Caco-2 (cell line): ENCODE results near the gene GALK2. TPM values are rescaled to one million over a fixed set of nuclear protein-coding genes. Genes with fewer than 3 reads are reported as not detected.

ENCODE experiments used
- BruUV-seq: library from RNA; stranded (reverse); fragments of 400-500 nt; replicated peaks from 2 replicates; lab custom pipeline; 2021; lab: Mats Ljungman, UMichigan
- CTCF ChIA-PET: fragments of 300-600 bp; sonication (Branson Sonifier 250); formaldehyde crosslinking; loops from one replicate; lab custom pipeline; 2022; ENCODE audit warnings: antibody characterized with exemption; lab: Charles Lee
- POLR2A ChIA-PET: fragments of 300-600 bp; sonication (Branson Sonifier 250); formaldehyde crosslinking; loops from one replicate; lab custom pipeline; 2022; ENCODE audit warnings: antibody characterized with exemption; lab: Charles Lee
- DNase-seq, 2 experiments: peaks; one replicate each; pipeline versions ENCODE4 v3.0.0 to v3.0.0-alpha.2; 2020 to 2022
- H3K27me3 ChIP-seq: replicated peaks from 2 replicates; pipeline ENCODE4 v1.6.0; 2011; ENCODE audit warnings: low read length; ENCODE audit not compliant: control insufficient read depth, insufficient read depth
- H3K36me3 ChIP-seq: 2 replicates; pipeline ENCODE4 v1.5.1; 2011; ENCODE audit warnings: low read length; ENCODE audit not compliant: control insufficient read depth, insufficient read depth
- H3K4me1 ChIP-seq: fragments of 250-450 bp; sonication (Bioruptor Pico); 2 replicates; pipeline ENCODE4 v1.5.1; 2020; ENCODE audit warnings: mild to moderate bottlenecking
- H3K4me3 ChIP-seq: 2 replicates; pipeline ENCODE4 v1.5.1; 2011; ENCODE audit warnings: low read depth, mild to moderate bottlenecking, control low read depth, low read length
- H3K9me3 ChIP-seq: fragments of 250-450 bp; sonication (Bioruptor Pico); 2 replicates; pipeline ENCODE4 v1.5.1; 2020; ENCODE audit warnings: mild to moderate bottlenecking, moderate library complexity
- H3K27ac Mint-ChIP-seq: one replicate; pipeline ENCODE4 v1.8.0; 2022; ENCODE audit warnings: mixed read lengths; ENCODE audit not compliant: unreplicated experiment
- H3K27me3 Mint-ChIP-seq: one replicate; pipeline ENCODE4 v1.8.0; 2022; ENCODE audit warnings: mixed read lengths; ENCODE audit not compliant: insufficient read depth, unreplicated experiment
- H3K36me3 Mint-ChIP-seq: one replicate; pipeline ENCODE4 v1.8.0; 2022; ENCODE audit warnings: mild to moderate bottlenecking, mixed read lengths; ENCODE audit not compliant: insufficient read depth, unreplicated experiment
- H3K4me1 Mint-ChIP-seq: one replicate; pipeline ENCODE4 v1.8.0; 2022; ENCODE audit warnings: low read depth, mixed read lengths; ENCODE audit not compliant: unreplicated experiment
- H3K4me3 Mint-ChIP-seq: one replicate; pipeline ENCODE4 v1.8.0; 2022; ENCODE audit warnings: mild to moderate bottlenecking, moderate library complexity, mixed read lengths; ENCODE audit not compliant: unreplicated experiment
- H3K9me3 Mint-ChIP-seq: one replicate; pipeline ENCODE4 v1.8.0; 2022; ENCODE audit warnings: mixed read lengths; ENCODE audit not compliant: unreplicated experiment
- CTCF ChIP-seq, 2 experiments: fragments of 200-600 bp in 1 of 2; IDR thresholded peaks; 1 replicate in 1 of 2; 2 replicates in 1 of 2; pipeline versions ENCODE4 v1.5.1 to v1.8.0; 2011 to 2022; ENCODE audit warnings: antibody characterized with exemption in 1 of 2, control low read depth in 1 of 2, inconsistent platforms in 1 of 2, low read depth in 1 of 2, low read length in 1 of 2, mild to moderate bottlenecking in 1 of 2, moderate library complexity in 1 of 2; ENCODE audit not compliant: insufficient read depth in 1 of 2, severe bottlenecking in 1 of 2, unreplicated experiment in 1 of 2
- intact Hi-C: fragments of 100-400 bp; cut with micrococcal nuclease; formaldehyde crosslinking; loops from one replicate; pipeline ENCODE4 v1.10.0; 2022; ENCODE audit not compliant: unreplicated experiment
- total RNA-seq: library from RNA; stranded (reverse); gene quantifications from 2 replicates; pipeline ENCODE4 v1.2.3, GENCODE V29; 2022

Gene GALK2
- total RNA-seq, 1 experiment from 2014 or later, result 25.5 TPM

- BruUV-seq, result no TSS peak
- Mint-ChIP-seq H3K4me3 (no peak overlapping the region), H3K27ac (no peak overlapping the region), H3K9me3 (no peaks in the 10 kb centered on the region), H3K4me1 (no peaks in the 10 kb centered on the region), H3K27me3 (no peaks in the 10 kb centered on the region), H3K36me3 (no peaks in the 10 kb centered on the region)
- Histone ChIP-seq H3K36me3 (no peaks in the 10 kb centered on the region), H3K9me3 (no peaks in the 10 kb centered on the region), H3K27me3 (no peaks in the 10 kb centered on the region), H3K4me3 (no peak overlapping the region), H3K4me1 (no peaks in the 10 kb centered on the region)
- ChIA-PET CTCF (no interaction called here), POLR2A (no interaction called here)
- no peak for TF ChIP-seq CTCF (IDR thresholded peaks at IDR 0.05; ENCODE audit: insufficient read depth in 1 of 2, low read depth in 1 of 2, low read length in 1 of 2, severe bottlenecking in 1 of 2, unreplicated experiment in 1 of 2)
- DNase-seq, result no peak
- intact Hi-C loops, result no loop called here
Measured at GRCh38 chr15:49370782-49371181, 200.7 kb downstream of the GALK2 start.

GRCh38 chr15:49372366-49372765 is 202.3 kb downstream of the GALK2 start:
- ChIA-PET POLR2A (no interaction called here), CTCF (no interaction called here)
- Histone ChIP-seq H3K36me3 (no peaks in the 10 kb centered on the region), H3K4me1 (no peaks in the 10 kb centered on the region), H3K27me3 (no peaks in the 10 kb centered on the region), H3K4me3 (no peak overlapping the region), H3K9me3 (no peaks in the 10 kb centered on the region)
- no peaks in the 10 kb centered on the region for H3K9me3 Mint-ChIP-seq
- no peaks in the 10 kb centered on the region for H3K4me1 Mint-ChIP-seq
- DNase-seq, result no peak
- intact Hi-C loops, result no loop called here
- no peak overlapping the region for H3K27ac Mint-ChIP-seq
- H3K4me3 Mint-ChIP-seq, result no peak overlapping the region
- H3K27me3 Mint-ChIP-seq, result no peaks in the 10 kb centered on the region
- BruUV-seq, result no TSS peak
- no peaks in the 10 kb centered on the region for H3K36me3 Mint-ChIP-seq
- no peak for TF ChIP-seq CTCF (IDR thresholded peaks at IDR 0.05; ENCODE audit: insufficient read depth in 1 of 2, low read depth in 1 of 2, low read length in 1 of 2, severe bottlenecking in 1 of 2, unreplicated experiment in 1 of 2)

- ChIA-PET CTCF (no interaction called here), POLR2A (no interaction called here)
- no peak overlapping the region for H3K27ac Mint-ChIP-seq
- no peak overlapping the region for H3K4me3 ChIP-seq
- no peak for DNase-seq
- H3K36me3 Mint-ChIP-seq, result no peaks in the 10 kb centered on the region
- H3K4me1 ChIP-seq, result no peaks in the 10 kb centered on the region
- no peaks in the 10 kb centered on the region for H3K27me3 Mint-ChIP-seq
- H3K36me3 ChIP-seq, result no peaks in the 10 kb centered on the region
- H3K9me3 ChIP-seq, result no peaks in the 10 kb centered on the region
- no peak for TF ChIP-seq CTCF (IDR thresholded peaks at IDR 0.05; ENCODE audit: insufficient read depth in 1 of 2, low read depth in 1 of 2, low read length in 1 of 2, severe bottlenecking in 1 of 2, unreplicated experiment in 1 of 2)
- no peaks in the 10 kb centered on the region for H3K9me3 Mint-ChIP-seq
- BruUV-seq, result no TSS peak
- H3K27me3 ChIP-seq, result no peaks in the 10 kb centered on the region
- intact Hi-C loops, result no loop called here
- H3K4me3 Mint-ChIP-seq, result no peak overlapping the region
- no peaks in the 10 kb centered on the region for H3K4me1 Mint-ChIP-seq
Measured at GRCh38 chr15:49379996-49380395, 209.9 kb downstream of the GALK2 start.
